ENCODE results near the gene CPA3.

- TF ChIP-seq EZH2 (IDR thresholded peaks at IDR 0.05; ENCODE audit: insufficient read depth, poor library complexity, severe bottlenecking) (no peak), EZH2phosphoT487 (IDR thresholded peaks at IDR 0.05; ENCODE audit: insufficient read depth, low read depth) (no peak)
These were observed 3.7 kb upstream of the CPA3 start for GRCh38 chr3:148861277-148861869.

Data from GM23248 (cell line).